IMR-90 (cell line): ENCODE results near the gene WBP2NL. TPM values are rescaled to one million over a fixed set of nuclear protein-coding genes. Genes with fewer than 3 reads are reported as not detected.

ENCODE experiments used
- MAZ ChIP-seq: IDR thresholded peaks from 2 replicates; pipeline ENCODE4 v1.6.1; 2012; ENCODE audit warnings: low read depth, mild to moderate bottlenecking, low read length, improper control_type of control experiment, moderate library complexity, borderline replicate concordance
- NFE2L2 ChIP-seq: fragments of 150-350 bp; IDR thresholded peaks from 2 replicates; pipeline ENCODE4 v1.6.1; 2016; ENCODE audit warnings: low read depth, mild to moderate bottlenecking, low read length
- polyA plus RNA-seq, 3 experiments: library from polyadenylated mRNA; depleted of rRNA; stranded (reverse); fragments of >200 nt; gene quantifications; 2 replicates each; pipeline ENCODE4 v1.2.3, GENCODE V29; 2012; ENCODE audit warnings: low replicate concordance in 1 of 3
- total RNA-seq: library from RNA; depleted of rRNA; stranded (reverse); fragments of >200 nt; gene quantifications from 2 replicates; pipeline ENCODE4 v1.2.3, GENCODE V29; 2012
- TF ChIP-seq, protein P1 (sequence below): conservative IDR thresholded peaks from 2 replicates; pipeline ENCODE4 v1.5.1; 2012; ENCODE audit warnings: mild to moderate bottlenecking, low read depth, low read length, improper control_type of control experiment

WBP2NL gene
- total and polyA plus RNA-seq, 2 of the 4 experiments (the other 2 are of a cell fraction) = not detected

DNA sequence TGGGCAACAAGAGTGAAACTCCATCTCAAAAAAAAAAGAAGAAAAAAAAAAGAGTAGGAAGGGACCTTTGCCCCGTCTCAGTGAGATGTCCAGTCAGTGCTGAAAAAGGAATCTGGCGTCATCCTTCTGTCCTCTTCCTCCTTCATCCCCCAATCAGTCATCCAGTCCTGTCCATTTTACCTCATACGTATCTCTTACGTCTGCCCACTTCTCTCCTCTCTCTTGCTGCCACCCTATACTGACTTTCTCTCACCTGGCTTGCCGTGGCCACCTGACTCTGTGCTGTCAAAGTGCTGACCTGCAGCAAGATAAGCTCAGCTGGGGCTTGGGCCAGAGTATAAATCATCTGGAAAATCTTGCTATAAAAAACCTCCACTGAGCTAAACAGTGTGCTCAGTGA, 15.7 kb upstream of the WBP2NL start (continued):
- TF ChIP-seq, protein P1, sequence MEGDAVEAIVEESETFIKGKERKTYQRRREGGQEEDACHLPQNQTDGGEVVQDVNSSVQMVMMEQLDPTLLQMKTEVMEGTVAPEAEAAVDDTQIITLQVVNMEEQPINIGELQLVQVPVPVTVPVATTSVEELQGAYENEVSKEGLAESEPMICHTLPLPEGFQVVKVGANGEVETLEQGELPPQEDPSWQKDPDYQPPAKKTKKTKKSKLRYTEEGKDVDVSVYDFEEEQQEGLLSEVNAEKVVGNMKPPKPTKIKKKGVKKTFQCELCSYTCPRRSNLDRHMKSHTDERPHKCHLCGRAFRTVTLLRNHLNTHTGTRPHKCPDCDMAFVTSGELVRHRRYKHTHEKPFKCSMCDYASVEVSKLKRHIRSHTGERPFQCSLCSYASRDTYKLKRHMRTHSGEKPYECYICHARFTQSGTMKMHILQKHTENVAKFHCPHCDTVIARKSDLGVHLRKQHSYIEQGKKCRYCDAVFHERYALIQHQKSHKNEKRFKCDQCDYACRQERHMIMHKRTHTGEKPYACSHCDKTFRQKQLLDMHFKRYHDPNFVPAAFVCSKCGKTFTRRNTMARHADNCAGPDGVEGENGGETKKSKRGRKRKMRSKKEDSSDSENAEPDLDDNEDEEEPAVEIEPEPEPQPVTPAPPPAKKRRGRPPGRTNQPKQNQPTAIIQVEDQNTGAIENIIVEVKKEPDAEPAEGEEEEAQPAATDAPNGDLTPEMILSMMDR = no peak
- TF ChIP-seq MAZ = no peak
- no peak for TF ChIP-seq NFE2L2
